SK-N-MC (cell line): ENCODE measurements around the gene MBD5.

ENCODE experiments used
- EZH2 ChIP-seq: fragments of 200-600 bp; sonication (generic); IDR thresholded peaks from one replicate; pipeline ENCODE4 v1.6.1; 2017; ENCODE audit warnings: antibody characterized with exemption
- FOXP2 ChIP-seq: optimal IDR thresholded peaks from 2 replicates; pipeline ENCODE3; 2011; ENCODE audit warnings: mild to moderate bottlenecking, moderate library complexity; ENCODE audit not compliant: insufficient read depth; ENCODE audit errors: extremely low read length, control extremely low read depth
- POLR2AphosphoS5 ChIP-seq: IDR thresholded peaks from 2 replicates; pipeline ENCODE4 v1.6.1; 2012; ENCODE audit warnings: mild to moderate bottlenecking, low read depth, low read length, borderline replicate concordance

GRCh38 chr2:148177559-148177958 lies 156.7 kb downstream of the MBD5 start:
- TF ChIP-seq EZH2 (no peak), POLR2AphosphoS5 (no peak), FOXP2 (no peak)
